Fibroblast of lung (primary cell): ENCODE measurements around the gene MYO18B. TPM values are rescaled to one million over a fixed set of nuclear protein-coding genes. Genes with fewer than 3 reads are reported as not detected.

Source experiments
- DNase-seq, 2 donors: peaks; one replicate each; pipeline versions ENCODE4 v3.0.0 to v3.0.0-alpha.2; 2010; ENCODE audit warnings: low read depth in 2 of 2
- H2AFZ ChIP-seq: 2 replicates; pipeline ENCODE4 v1.5.1; 2012; ENCODE audit warnings: low read length, control low read depth, inconsistent platforms
- H3K27ac ChIP-seq: 2 replicates; pipeline ENCODE4 v1.5.1; 2011; ENCODE audit warnings: low read length, control low read depth; ENCODE audit not compliant: insufficient read depth
- H3K27me3 ChIP-seq: 2 replicates; pipeline ENCODE4 v1.5.1; 2011; ENCODE audit warnings: mild to moderate bottlenecking, low read length; ENCODE audit not compliant: control insufficient read depth, insufficient read depth
- H3K36me3 ChIP-seq: 2 replicates; pipeline ENCODE4 v1.5.1; 2011; ENCODE audit warnings: low read length; ENCODE audit not compliant: control insufficient read depth, insufficient read depth
- H3K4me1 ChIP-seq: 2 replicates; pipeline ENCODE4 v1.5.1; 2011; ENCODE audit warnings: low read length; ENCODE audit not compliant: control insufficient read depth, insufficient read depth; ENCODE audit errors: extremely low read depth
- H3K4me2 ChIP-seq: 2 replicates; pipeline ENCODE4 v1.5.1; 2011; ENCODE audit warnings: low read length, control low read depth; ENCODE audit not compliant: insufficient read depth; ENCODE audit errors: extremely low read depth
- H3K4me3 ChIP-seq, 4 experiments: fragments of 200-600 bp in 1 of 4; sonication (generic) in 1 of 4; replicated peaks in 1 of 4; 2 replicates each; pipeline ENCODE4 v1.5.1; 2011 to 2016; ENCODE audit warnings: low read length in 4 of 4, low read depth in 3 of 4, mild to moderate bottlenecking in 3 of 4, control low read depth in 2 of 4, inconsistent platforms in 1 of 4, mixed read lengths in 1 of 4; ENCODE audit not compliant: insufficient read depth in 1 of 4; ENCODE audit errors: control extremely low read depth in 1 of 4
- H3K79me2 ChIP-seq: 2 replicates; pipeline ENCODE4 v1.5.1; 2012; ENCODE audit warnings: mild to moderate bottlenecking, low read length, inconsistent platforms; ENCODE audit not compliant: control insufficient read depth, insufficient read depth
- H3K9ac ChIP-seq: 2 replicates; pipeline ENCODE4 v1.5.1; 2011; ENCODE audit warnings: mild to moderate bottlenecking, low read length, control low read depth; ENCODE audit not compliant: insufficient read depth
- H3K9me3 ChIP-seq: 2 replicates; pipeline ENCODE4 v1.5.1; 2012; ENCODE audit warnings: low read depth, low read length; ENCODE audit not compliant: control insufficient read depth, insufficient read depth
- H4K20me1 ChIP-seq: 2 replicates; pipeline ENCODE4 v1.5.1; 2011; ENCODE audit warnings: low read length; ENCODE audit not compliant: control insufficient read depth, insufficient read depth; ENCODE audit errors: extremely low read depth
- EZH2 ChIP-seq: IDR thresholded peaks from 2 replicates; pipeline ENCODE4 v1.5.1; 2012; ENCODE audit warnings: low read length, control low read depth, mild to moderate bottlenecking; ENCODE audit errors: missing control alignments
- polyA plus RNA-seq, 2 donors: library from polyadenylated mRNA; depleted of rRNA in 1 of 2; stranded (reverse) in 1 of 2; unstranded in 1 of 2; fragments of >200 nt; gene quantifications; 2 replicates each; pipeline ENCODE4 v1.2.1, GENCODE V29; 2011 to 2012; ENCODE audit warnings: missing spikeins in 1 of 2
- total RNA-seq: library from RNA; depleted of rRNA; stranded (reverse); fragments of >200 nt; gene quantifications from 2 replicates; pipeline ENCODE4 v1.2.1, GENCODE V29; 2014
- TF ChIP-seq, protein P1 (sequence below), 2 donors: IDR thresholded peaks in 1 of 2; conservative IDR thresholded peaks in 1 of 2; 1 replicate in 1 of 2; 2 replicates in 1 of 2; pipeline ENCODE4 v1.5.1; 2011 to 2012; ENCODE audit warnings: low read length in 2 of 2, control low read depth in 1 of 2, inconsistent platforms in 1 of 2, low read depth in 1 of 2, mild to moderate bottlenecking in 1 of 2

MYO18B gene
- total and polyA plus RNA-seq, 2 donors (not counting 1 experiment from before 2014, with no cell fraction given): 0.17 TPM; not detected in 1

DNA sequence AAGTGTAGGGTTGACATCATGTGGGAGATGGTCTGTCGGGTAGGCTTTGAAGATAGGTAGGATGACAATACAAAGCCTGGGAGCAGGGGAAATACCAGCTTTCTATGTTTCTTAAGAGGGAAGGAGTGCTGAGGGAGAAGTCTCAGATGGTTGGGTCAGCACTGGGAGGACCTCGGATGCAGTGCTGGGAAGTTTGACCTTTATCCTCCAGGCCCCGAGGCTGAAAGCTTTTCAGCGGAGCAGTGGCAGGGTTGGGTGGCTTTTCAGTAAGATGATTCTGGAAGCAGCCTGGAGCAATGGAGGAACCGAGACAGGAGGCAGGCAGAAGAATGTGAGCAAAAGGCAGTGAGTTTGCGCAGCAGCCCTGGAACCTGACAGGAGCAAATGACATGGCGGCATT, 43.5 kb upstream of the MYO18B start:
- Histone ChIP-seq H3K79me2 (no peaks in the 10 kb centered on the region), H3K36me3 (no peaks in the 10 kb centered on the region), H2AFZ (no peak overlapping the region), H3K9ac (no peak overlapping the region), H4K20me1 (no peaks in the 10 kb centered on the region), H3K27ac (no peak overlapping the region), H3K4me2 (no peak overlapping the region), H3K27me3 (no peaks in the 10 kb centered on the region), H3K4me3 (no peak overlapping the region), H3K4me1 (peaks cover 3% of the 10 kb centered on the region), H3K9me3 (no peaks in the 10 kb centered on the region)
- TF ChIP-seq, protein P1, sequence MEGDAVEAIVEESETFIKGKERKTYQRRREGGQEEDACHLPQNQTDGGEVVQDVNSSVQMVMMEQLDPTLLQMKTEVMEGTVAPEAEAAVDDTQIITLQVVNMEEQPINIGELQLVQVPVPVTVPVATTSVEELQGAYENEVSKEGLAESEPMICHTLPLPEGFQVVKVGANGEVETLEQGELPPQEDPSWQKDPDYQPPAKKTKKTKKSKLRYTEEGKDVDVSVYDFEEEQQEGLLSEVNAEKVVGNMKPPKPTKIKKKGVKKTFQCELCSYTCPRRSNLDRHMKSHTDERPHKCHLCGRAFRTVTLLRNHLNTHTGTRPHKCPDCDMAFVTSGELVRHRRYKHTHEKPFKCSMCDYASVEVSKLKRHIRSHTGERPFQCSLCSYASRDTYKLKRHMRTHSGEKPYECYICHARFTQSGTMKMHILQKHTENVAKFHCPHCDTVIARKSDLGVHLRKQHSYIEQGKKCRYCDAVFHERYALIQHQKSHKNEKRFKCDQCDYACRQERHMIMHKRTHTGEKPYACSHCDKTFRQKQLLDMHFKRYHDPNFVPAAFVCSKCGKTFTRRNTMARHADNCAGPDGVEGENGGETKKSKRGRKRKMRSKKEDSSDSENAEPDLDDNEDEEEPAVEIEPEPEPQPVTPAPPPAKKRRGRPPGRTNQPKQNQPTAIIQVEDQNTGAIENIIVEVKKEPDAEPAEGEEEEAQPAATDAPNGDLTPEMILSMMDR (conservative IDR thresholded peaks at IDR 0.05 in 1 of 2, IDR thresholded peaks at IDR 0.05 in 1 of 2; ENCODE audit: low read depth in 1 of 2, low read length in 2 of 2): no peak
- TF ChIP-seq EZH2: no peak
- DNase-seq: no peak

DNA sequence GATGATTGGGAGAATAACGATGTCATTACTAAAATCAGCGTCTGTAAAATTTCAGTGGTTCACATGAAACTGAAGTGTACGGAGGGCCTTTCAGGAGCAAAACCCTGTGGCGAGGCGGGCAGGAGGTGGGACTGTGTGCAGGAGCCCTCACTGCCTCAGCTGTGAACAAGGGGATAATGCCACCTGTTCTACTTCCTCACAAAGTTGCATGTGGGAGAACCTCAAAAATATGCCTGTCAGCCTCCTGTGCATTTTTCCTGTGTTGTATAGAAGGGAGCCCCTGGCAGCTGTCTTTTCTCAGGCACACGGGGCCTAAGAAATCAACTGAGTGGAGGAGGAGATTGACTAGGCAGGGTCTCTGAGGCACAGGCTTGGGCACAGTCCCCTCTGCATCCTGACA, 43.0 kb upstream of the MYO18B start:
- H3K27ac ChIP-seq: no peak overlapping the region
- no peak overlapping the region for H3K4me3 ChIP-seq
- no peak overlapping the region for H3K9ac ChIP-seq
- H4K20me1 ChIP-seq: no peaks in the 10 kb centered on the region
- no peaks in the 10 kb centered on the region for H3K36me3 ChIP-seq
- H3K27me3 ChIP-seq: no peaks in the 10 kb centered on the region
- H2AFZ ChIP-seq: no peak overlapping the region
- no peaks in the 10 kb centered on the region for H3K79me2 ChIP-seq
- no peak for DNase-seq
- H3K9me3 ChIP-seq: no peaks in the 10 kb centered on the region
- H3K4me1 ChIP-seq: peaks cover 3% of the 10 kb centered on the region
- no peak for TF ChIP-seq EZH2
- TF ChIP-seq, protein P1 (conservative IDR thresholded peaks at IDR 0.05 in 1 of 2, IDR thresholded peaks at IDR 0.05 in 1 of 2; ENCODE audit: low read depth in 1 of 2, low read length in 2 of 2): no peak
- no peak overlapping the region for H3K4me2 ChIP-seq

DNA sequence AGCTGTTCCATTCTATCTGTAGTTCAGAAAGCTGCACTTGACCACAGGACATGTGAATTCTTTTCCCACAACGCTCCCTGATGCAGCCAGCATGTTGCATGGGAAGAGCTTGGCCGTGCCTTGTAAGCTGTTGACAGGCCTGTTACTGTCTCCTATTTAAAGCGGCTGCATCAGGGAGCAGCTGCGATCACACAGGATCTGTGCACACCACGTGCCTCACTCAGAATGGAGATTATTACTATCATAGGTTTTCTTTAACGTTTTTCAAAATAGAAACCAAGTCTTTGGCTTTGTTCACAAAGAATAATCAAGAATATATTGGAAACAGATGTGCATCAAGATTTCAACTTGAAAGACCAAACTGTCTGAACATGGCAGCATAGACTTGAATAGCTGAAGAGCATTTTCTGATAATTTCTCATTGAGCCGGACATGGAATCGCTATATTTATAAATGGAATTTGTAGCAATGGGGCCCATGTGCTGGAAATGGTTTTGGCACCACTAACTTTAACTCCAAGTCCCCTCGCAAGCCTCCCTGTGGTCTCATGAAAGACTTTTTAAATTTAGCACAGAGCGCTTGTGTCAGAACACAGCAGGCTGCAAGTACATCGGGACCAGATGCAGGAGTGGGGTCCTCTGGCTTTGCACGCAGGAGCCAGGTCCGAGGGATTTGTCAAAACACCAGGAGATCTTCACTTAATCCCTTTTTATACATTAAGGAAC, 40.8 kb upstream of the MYO18B start:
- DNase-seq: peak; percentile 23 to 68
- peak overlapping the region; percentile 21 for H2AFZ ChIP-seq

More for the DNA sequence above, 40.8 kb upstream of the MYO18B start:
- Histone ChIP-seq H3K36me3 (no peaks in the 10 kb centered on the region), H3K4me2 (peak overlapping the region; percentile 66), H3K4me1 (peaks cover 3% of the 10 kb centered on the region), H3K27me3 (no peaks in the 10 kb centered on the region), H3K9me3 (no peaks in the 10 kb centered on the region), H3K79me2 (no peaks in the 10 kb centered on the region), H3K27ac (peak overlapping the region; percentile 34), H3K4me3 (peak overlapping the region in 1 of 4 experiments; percentile 15), H4K20me1 (no peaks in the 10 kb centered on the region), H3K9ac (no peak overlapping the region)
- TF ChIP-seq, protein P1 (conservative IDR thresholded peaks at IDR 0.05 in 1 of 2, IDR thresholded peaks at IDR 0.05 in 1 of 2; ENCODE audit: low read depth in 1 of 2, low read length in 2 of 2): no peak
- TF ChIP-seq EZH2: no peak
